HG02981 (cell line): ENCODE measurements around the gene KCNK3.
"Not testable (repeated sequence)": the region's sequence is repeated elsewhere in the genome, so short reads cannot be mapped to it uniquely, and the experiment has no call there.

ENCODE experiments used
- ATAC-seq: cut with Tn5 transposase; IDR thresholded peaks from one replicate; pipeline ENCODE4 v1.9.1; 2021; ENCODE audit warnings: mild to moderate bottlenecking, moderate library complexity; ENCODE audit not compliant: unreplicated experiment

KCNK3 gene

GRCh38 chr2:26727641-26728561 is 35.4 kb downstream of the KCNK3 start:
- no peak for ATAC-seq

GRCh38 chr2:26729311-26729710 is 36.8 kb downstream of the KCNK3 start:
- ATAC-seq, result no peak

- ATAC-seq, result no peak
These were observed 38.2 kb downstream of the KCNK3 start for GRCh38 chr2:26730549-26731344.

GRCh38 chr2:26731714-26732113 is 39.2 kb downstream of the KCNK3 start:
- no peak for ATAC-seq

GRCh38 chr2:26732446-26732845 is 39.9 kb downstream of the KCNK3 start:
- no peak for ATAC-seq

- no peak for ATAC-seq
These were observed 40.9 kb downstream of the KCNK3 start for GRCh38 chr2:26733413-26733812.

- ATAC-seq, result no peak
These were observed 42.6 kb downstream of the KCNK3 start for GRCh38 chr2:26735097-26735496.

GRCh38 chr2:26735883-26736588 is 43.5 kb downstream of the KCNK3 start:
- no peak for ATAC-seq

- no peak for ATAC-seq
These were observed 44.7 kb downstream of the KCNK3 start for GRCh38 chr2:26737221-26737620.

- no peak for ATAC-seq
These were observed 46.0 kb downstream of the KCNK3 start for GRCh38 chr2:26738481-26738880.

- ATAC-seq, result no peak
These were observed 47.0 kb downstream of the KCNK3 start for GRCh38 chr2:26739514-26739913.

GRCh38 chr2:26740346-26740745 is 47.8 kb downstream of the KCNK3 start:
- no peak for ATAC-seq

GRCh38 chr2:26740890-26741302 is 48.4 kb downstream of the KCNK3 start:
- ATAC-seq, result no peak

- ATAC-seq, result no peak
These were observed 49.7 kb downstream of the KCNK3 start for GRCh38 chr2:26742048-26742770.

GRCh38 chr2:26743852-26744251 is 51.3 kb downstream of the KCNK3 start:
- no peak for ATAC-seq

GRCh38 chr2:26744953-26745352 is 52.4 kb downstream of the KCNK3 start:
- ATAC-seq, result no peak

- no peak for ATAC-seq
These were observed 53.2 kb downstream of the KCNK3 start for GRCh38 chr2:26745609-26746327.

- no peak for ATAC-seq
These were observed 54.4 kb downstream of the KCNK3 start for GRCh38 chr2:26746934-26747333.

GRCh38 chr2:26749787-26750420 is 57.4 kb downstream of the KCNK3 start:
- ATAC-seq, result not testable (repeated sequence)
